DND-41 (cell line): ENCODE measurements around the gene NDUFAB1.

ENCODE experiments used
- EZH2 ChIP-seq: IDR thresholded peaks from 3 replicates; pipeline ENCODE4 v1.6.1; 2012; ENCODE audit warnings: borderline replicate concordance, low read depth, mild to moderate bottlenecking, moderate library complexity, low read length, inconsistent platforms; ENCODE audit not compliant: severe bottlenecking
- TF ChIP-seq, protein P1 (sequence below): IDR thresholded peaks from 2 replicates; pipeline ENCODE4 v1.5.1; 2012; ENCODE audit warnings: borderline replicate concordance, low read length, moderate library complexity, mild to moderate bottlenecking; ENCODE audit not compliant: poor library complexity, severe bottlenecking; ENCODE audit errors: extremely low read depth

DNA sequence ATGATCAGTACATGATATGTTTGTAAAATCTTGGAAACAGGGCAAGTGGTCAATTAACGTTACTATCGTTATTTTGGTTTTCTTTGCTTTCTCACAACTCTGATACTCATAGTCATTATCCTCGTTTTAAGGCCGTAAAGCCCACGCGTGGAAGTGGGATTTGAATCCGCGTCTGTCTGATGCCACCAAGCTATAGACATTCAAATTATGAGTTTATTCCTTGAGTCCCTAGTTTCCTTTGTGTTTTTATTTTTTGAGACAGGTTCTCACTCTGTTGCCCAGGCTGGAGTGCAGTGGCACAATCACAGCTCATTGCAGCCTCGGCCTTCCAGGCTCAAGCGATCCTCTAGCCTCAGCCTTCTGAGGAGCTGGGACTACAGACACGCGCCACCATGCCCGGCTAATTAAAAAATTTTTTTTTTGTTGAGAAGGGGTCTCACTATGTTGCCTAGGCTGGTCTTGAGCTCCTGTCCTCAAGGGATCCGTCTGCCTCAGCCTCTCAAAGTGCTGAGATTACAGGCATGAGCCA, 46.2 kb upstream of the NDUFAB1 start:
- TF ChIP-seq, protein P1, sequence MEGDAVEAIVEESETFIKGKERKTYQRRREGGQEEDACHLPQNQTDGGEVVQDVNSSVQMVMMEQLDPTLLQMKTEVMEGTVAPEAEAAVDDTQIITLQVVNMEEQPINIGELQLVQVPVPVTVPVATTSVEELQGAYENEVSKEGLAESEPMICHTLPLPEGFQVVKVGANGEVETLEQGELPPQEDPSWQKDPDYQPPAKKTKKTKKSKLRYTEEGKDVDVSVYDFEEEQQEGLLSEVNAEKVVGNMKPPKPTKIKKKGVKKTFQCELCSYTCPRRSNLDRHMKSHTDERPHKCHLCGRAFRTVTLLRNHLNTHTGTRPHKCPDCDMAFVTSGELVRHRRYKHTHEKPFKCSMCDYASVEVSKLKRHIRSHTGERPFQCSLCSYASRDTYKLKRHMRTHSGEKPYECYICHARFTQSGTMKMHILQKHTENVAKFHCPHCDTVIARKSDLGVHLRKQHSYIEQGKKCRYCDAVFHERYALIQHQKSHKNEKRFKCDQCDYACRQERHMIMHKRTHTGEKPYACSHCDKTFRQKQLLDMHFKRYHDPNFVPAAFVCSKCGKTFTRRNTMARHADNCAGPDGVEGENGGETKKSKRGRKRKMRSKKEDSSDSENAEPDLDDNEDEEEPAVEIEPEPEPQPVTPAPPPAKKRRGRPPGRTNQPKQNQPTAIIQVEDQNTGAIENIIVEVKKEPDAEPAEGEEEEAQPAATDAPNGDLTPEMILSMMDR = no peak
- TF ChIP-seq EZH2 = no peak
